ENCODE results near the gene UBQLN1.

GRCh38 chr9:83649080-83649479 lies 58.7 kb downstream of the UBQLN1 start:
- TF ChIP-seq POLR2A (IDR thresholded peaks at IDR 0.05; ENCODE audit: low read depth, low read length) = no peak
- TF ChIP-seq POLR2AphosphoS5 (IDR thresholded peaks at IDR 0.05; ENCODE audit: low read depth, low read length) = no peak
- no peak for TF ChIP-seq TAF1 (IDR thresholded peaks at IDR 0.05; ENCODE audit: borderline replicate concordance, low read depth, low read length)
